IMR-90 (cell line): ENCODE results near the gene SIGLEC6. TPM values are rescaled to one million over a fixed set of nuclear protein-coding genes. Genes with fewer than 3 reads are reported as not detected.

Source experiments
- ATAC-seq: fragments of 200-7000 bp; cut with Tn5 transposase; 2 replicates; pipeline ENCODE4 v1.9.1; 2020; ENCODE audit warnings: low read depth, mild to moderate bottlenecking, moderate library complexity
- BruUV-seq: library from RNA; stranded (reverse); fragments of 400-500 nt; replicated peaks from 2 replicates; lab custom pipeline; 2021; lab: Mats Ljungman, UMichigan
- CTCF ChIA-PET: fragments of 300-600 bp; formaldehyde crosslinking; extraction: SDS; loops from one replicate; lab custom pipeline; 2021; ENCODE audit warnings: antibody characterized with exemption; lab: Yijun Ruan, JAX
- POLR2A ChIA-PET: fragments of 300-600 bp; sonication (Branson Sonifier 250); formaldehyde crosslinking; loops from one replicate; lab custom pipeline; 2022; ENCODE audit warnings: antibody characterized with exemption; ENCODE audit not compliant: unreplicated experiment; lab: Charles Lee
- DNase-seq: peaks from one replicate; pipeline ENCODE4 v3.0.0; 2013
- H2AFZ ChIP-seq: replicated peaks from 2 replicates; pipeline ENCODE3; 2013; ENCODE audit warnings: low read length, mild to moderate bottlenecking; ENCODE audit not compliant: poor library complexity
- H2AK5ac ChIP-seq: 2 replicates; pipeline ENCODE4 v1.6.1; 2013; ENCODE audit warnings: low read depth, low read length, inconsistent platforms
- H2AK9ac ChIP-seq: replicated peaks from 2 replicates; pipeline ENCODE3; 2013; ENCODE audit warnings: mild to moderate bottlenecking, low read depth, low read length, moderate library complexity; ENCODE audit not compliant: poor library complexity
- H2BK120ac ChIP-seq: 2 replicates; pipeline ENCODE4 v1.6.1; 2013; ENCODE audit warnings: low read depth, low read length, inconsistent platforms
- H2BK15ac ChIP-seq: 3 replicates; pipeline ENCODE4 v1.6.1; 2013; ENCODE audit warnings: low read depth, low read length, inconsistent platforms
- H2BK20ac ChIP-seq: 2 replicates; pipeline ENCODE4 v1.6.1; 2013; ENCODE audit warnings: low read depth, mild to moderate bottlenecking, inconsistent platforms, low read length, moderate library complexity
- H2BK5ac ChIP-seq: 2 replicates; pipeline ENCODE4 v1.6.1; 2013; ENCODE audit warnings: mild to moderate bottlenecking, low read depth, low read length, inconsistent platforms; ENCODE audit not compliant: poor library complexity, severe bottlenecking
- H3K14ac ChIP-seq: replicated peaks from 2 replicates; pipeline ENCODE4 v1.6.1; 2013; ENCODE audit warnings: low read depth, low read length, inconsistent platforms
- H3K18ac ChIP-seq: 2 replicates; pipeline ENCODE4 v1.6.1; 2013; ENCODE audit warnings: low read depth, low read length, control low read depth
- H3K23ac ChIP-seq: 2 replicates; pipeline ENCODE4 v1.6.1; 2013; ENCODE audit warnings: low read depth, low read length, inconsistent platforms
- H3K27ac ChIP-seq: 2 replicates; pipeline ENCODE4 v1.5.1; 2013; ENCODE audit warnings: mild to moderate bottlenecking, control low read depth, low read length; ENCODE audit not compliant: insufficient read depth
- H3K27me3 ChIP-seq: 2 replicates; pipeline ENCODE4 v1.6.1; 2013; ENCODE audit warnings: low read length; ENCODE audit not compliant: control insufficient read depth, insufficient read depth
- H3K36me3 ChIP-seq: 2 replicates; pipeline ENCODE4 v1.6.1; 2013; ENCODE audit warnings: low read length, mixed read lengths; ENCODE audit not compliant: control insufficient read depth, insufficient read depth
- H3K4ac ChIP-seq: 2 replicates; pipeline ENCODE4 v1.6.1; 2013; ENCODE audit warnings: low read depth, low read length, inconsistent platforms
- H3K4me1 ChIP-seq: 2 replicates; pipeline ENCODE4 v1.6.1; 2013; ENCODE audit warnings: low read length, mixed read lengths; ENCODE audit not compliant: control insufficient read depth, insufficient read depth
- H3K4me2 ChIP-seq: 2 replicates; pipeline ENCODE4 v1.6.1; 2013; ENCODE audit warnings: low read depth, mild to moderate bottlenecking, control low read depth, low read length, moderate library complexity
- H3K4me3 ChIP-seq: 2 replicates; pipeline ENCODE4 v1.5.1; 2013; ENCODE audit warnings: low read depth, mild to moderate bottlenecking, control low read depth, low read length, moderate library complexity; ENCODE audit not compliant: insufficient read depth
- H3K56ac ChIP-seq: 2 replicates; pipeline ENCODE4 v1.6.1; 2013; ENCODE audit warnings: low read length, inconsistent platforms; ENCODE audit not compliant: insufficient read depth; ENCODE audit errors: extremely low read depth
- H3K79me1 ChIP-seq, 2 experiments: 2 replicates each; pipeline ENCODE4 v1.6.1; 2013; ENCODE audit warnings: low read length in 2 of 2, inconsistent platforms in 1 of 2, low read depth in 1 of 2
- H3K9ac ChIP-seq: 2 replicates; pipeline ENCODE4 v1.6.1; 2013; ENCODE audit warnings: low read depth, low read length, control low read depth
- H3K9me1 ChIP-seq: 2 replicates; pipeline ENCODE4 v1.6.1; 2013; ENCODE audit warnings: low read length, inconsistent platforms; ENCODE audit not compliant: insufficient read depth
- H3K9me3 ChIP-seq: 2 replicates; pipeline ENCODE4 v1.6.1; 2013; ENCODE audit warnings: low read length; ENCODE audit not compliant: control insufficient read depth, insufficient read depth
- H4K20me1 ChIP-seq: 2 replicates; pipeline ENCODE4 v1.6.1; 2013; ENCODE audit warnings: low read length, inconsistent platforms; ENCODE audit not compliant: insufficient read depth
- H4K5ac ChIP-seq: 2 replicates; pipeline ENCODE4 v1.6.1; 2013; ENCODE audit warnings: mild to moderate bottlenecking, low read depth, low read length, control low read depth
- H4K8ac ChIP-seq, 2 experiments: 2 replicates each; pipeline ENCODE4 v1.6.1; 2013; ENCODE audit warnings: low read depth in 2 of 2, low read length in 2 of 2, control low read depth in 1 of 2, inconsistent platforms in 1 of 2
- H4K91ac ChIP-seq: 2 replicates; pipeline ENCODE4 v1.6.1; 2013; ENCODE audit warnings: low read depth, low read length, inconsistent platforms; ENCODE audit not compliant: insufficient read depth
- BHLHE40 ChIP-seq: fragments of 150-350 bp; IDR thresholded peaks from 2 replicates; pipeline ENCODE4 v1.6.1; 2016; ENCODE audit warnings: mild to moderate bottlenecking, low read depth, low read length
- CHD1 ChIP-seq: IDR thresholded peaks from 2 replicates; pipeline ENCODE4 v1.6.1; 2012; ENCODE audit warnings: low read depth, low read length, improper control_type of control experiment
- FOS ChIP-seq: fragments of 150-350 bp; IDR thresholded peaks from 2 replicates; pipeline ENCODE4 v1.6.1; 2016; ENCODE audit warnings: low read depth, low read length
- MAFK ChIP-seq: IDR thresholded peaks from 2 replicates; pipeline ENCODE4 v1.6.1; 2012; ENCODE audit warnings: low read depth, low read length, improper control_type of control experiment
- MAZ ChIP-seq: IDR thresholded peaks from 2 replicates; pipeline ENCODE4 v1.6.1; 2012; ENCODE audit warnings: low read depth, mild to moderate bottlenecking, low read length, improper control_type of control experiment, moderate library complexity, borderline replicate concordance
- MXI1 ChIP-seq: IDR thresholded peaks from 2 replicates; pipeline ENCODE4 v1.6.1; 2012; ENCODE audit warnings: low read depth, mild to moderate bottlenecking, low read length, moderate library complexity, borderline replicate concordance
- NFE2L2 ChIP-seq: fragments of 150-350 bp; IDR thresholded peaks from 2 replicates; pipeline ENCODE4 v1.6.1; 2016; ENCODE audit warnings: low read depth, mild to moderate bottlenecking, low read length
- RAD21 ChIP-seq: IDR thresholded peaks from 2 replicates; pipeline ENCODE4 v1.6.1; 2012; ENCODE audit warnings: low read length, improper control_type of control experiment
- RCOR1 ChIP-seq: IDR thresholded peaks from 2 replicates; pipeline ENCODE4 v1.6.1; 2012; ENCODE audit warnings: mild to moderate bottlenecking, low read length, improper control_type of control experiment; ENCODE audit not compliant: insufficient replicate concordance
- RFX5 ChIP-seq: IDR thresholded peaks from 2 replicates; pipeline ENCODE4 v1.8.0; 2012; ENCODE audit warnings: low read depth, mild to moderate bottlenecking, low read length, moderate library complexity
- SMC3 ChIP-seq: fragments of 150-350 bp; IDR thresholded peaks from 2 replicates; pipeline ENCODE4 v1.6.1; 2016; ENCODE audit warnings: low read depth, mild to moderate bottlenecking, antibody characterized with exemption, low read length, moderate library complexity
- WGBS, 2 experiments: methylation state at CpG; one replicate each; pipeline versions ENCODE4 v1.1.5 to v1.1.7; 2013; ENCODE audit warnings: missing lambda C conversion rate in 2 of 2; ENCODE audit not compliant: insufficient read length in 1 of 2; ENCODE audit errors: extremely low coverage in 2 of 2; 5-methylcytosine and 5-hydroxymethylcytosine counted together
- dilution Hi-C: fragments of 300-500 bp; cut with HindIII; formaldehyde crosslinking; loops from one replicate; pipeline ENCODE4 v1.14.3; 2018; ENCODE audit warnings: low sequenced_read_pairs; ENCODE audit not compliant: unreplicated experiment
- in situ Hi-C: fragments of 300-500 bp; cut with MboI; formaldehyde crosslinking; loops from 3 replicates; pipeline ENCODE4 v1.14.3; 2019; ENCODE audit warnings: low sequenced_read_pairs, inconsistent platforms, mixed read lengths
- intact Hi-C: fragments of 100-400 bp; cut with micrococcal nuclease; formaldehyde crosslinking; loops from 2 replicates; pipeline ENCODE4 v1.10.0; 2022
- polyA plus RNA-seq, 3 experiments: library from polyadenylated mRNA; depleted of rRNA; stranded (reverse); fragments of >200 nt; gene quantifications; 2 replicates each; pipeline ENCODE4 v1.2.3, GENCODE V29; 2012; ENCODE audit warnings: low replicate concordance in 1 of 3
- total RNA-seq: library from RNA; depleted of rRNA; stranded (reverse); fragments of >200 nt; gene quantifications from 2 replicates; pipeline ENCODE4 v1.2.3, GENCODE V29; 2012
- TF ChIP-seq, protein P1 (sequence below): conservative IDR thresholded peaks from 2 replicates; pipeline ENCODE4 v1.5.1; 2012; ENCODE audit warnings: mild to moderate bottlenecking, low read depth, low read length, improper control_type of control experiment
- TF ChIP-seq, protein P2 (sequence below): fragments of 150-350 bp; IDR thresholded peaks from 2 replicates; pipeline ENCODE4 v1.6.1; 2016; ENCODE audit warnings: low read depth, mild to moderate bottlenecking, low read length, moderate library complexity, borderline replicate concordance
- TF ChIP-seq, protein P3 (sequence below): fragments of 150-350 bp; IDR thresholded peaks from 2 replicates; pipeline ENCODE4 v1.6.1; 2017; ENCODE audit warnings: mild to moderate bottlenecking, antibody characterized with exemption, low read length, low read depth

The SIGLEC6 gene
- total and polyA plus RNA-seq, 2 of the 4 experiments (the other 2 are of a cell fraction) = not detected

DNA sequence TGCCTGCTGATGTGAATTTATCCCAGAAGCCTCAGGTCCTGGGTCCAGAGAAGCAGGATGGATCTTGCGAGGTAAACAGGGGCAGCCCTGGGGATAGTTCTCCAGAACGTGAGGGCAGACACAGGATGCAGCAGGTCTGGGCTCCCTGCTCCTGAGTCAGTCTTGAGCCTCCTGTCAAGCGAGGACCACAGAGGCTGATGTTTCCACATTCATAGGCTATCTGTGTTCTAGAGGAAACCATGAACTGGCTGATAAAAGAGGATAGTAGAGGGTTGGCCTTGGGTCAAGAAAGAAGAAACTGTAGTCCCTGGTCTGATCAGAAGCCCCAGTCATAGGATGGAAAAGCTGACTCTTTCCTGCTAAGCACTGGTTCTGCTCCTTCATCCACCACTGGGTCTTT, 41.9 kb upstream of the SIGLEC6 start:
- Histone ChIP-seq H2AK5ac (peak overlapping the region; percentile 38; the same call in 1 of the 2 replicates), H2BK5ac (peak overlapping the region; percentile 57), H3K23ac (peak overlapping the region; percentile 10; the same call in 1 of the 2 replicates), H2BK120ac (peak overlapping the region; percentile 70), H3K4me2 (peak overlapping the region; percentile 97), H3K14ac (peak overlapping the region; percentile 80; the same call in 1 of the 2 replicates), H3K18ac (no peak overlapping the region), H4K5ac (no peak overlapping the region), H3K9me1 (peaks cover 7% of the 10 kb centered on the region; the same call in 1 of the 2 replicates), H3K9ac (no peak overlapping the region), H3K4me1 (peaks cover 12% of the 10 kb centered on the region), H3K9me3 (no peaks in the 10 kb centered on the region), H4K8ac (peak overlapping the region in 1 of 2 experiments; percentile 65; a peak in 2 of 4 replicates), H3K36me3 (peaks cover 12% of the 10 kb centered on the region; the same call in 1 of the 2 replicates), H3K27ac (peak overlapping the region; percentile 17; the same call in 1 of the 2 replicates), H4K91ac (no peak overlapping the region), H2BK20ac (peak overlapping the region; percentile 35; the same call in 1 of the 2 replicates), H2BK15ac (no peak overlapping the region), H4K20me1 (peaks cover 7% of the 10 kb centered on the region), H3K27me3 (no peaks in the 10 kb centered on the region), H3K4ac (peak overlapping the region; percentile 67), H2AK9ac (peak overlapping the region; percentile 56), H3K56ac (no peak overlapping the region), H2AFZ (no peak overlapping the region), H3K79me1 (peaks cover 5 to 28% of the 10 kb centered on the region in 2 experiments; a peak in 2 of 4 replicates), H3K4me3 (no peak overlapping the region)
- ChIA-PET CTCF (no interaction called here), POLR2A (no interaction called here)
- no peak for TF ChIP-seq MAFK
- no peak for TF ChIP-seq RAD21
- TF ChIP-seq, protein P1, sequence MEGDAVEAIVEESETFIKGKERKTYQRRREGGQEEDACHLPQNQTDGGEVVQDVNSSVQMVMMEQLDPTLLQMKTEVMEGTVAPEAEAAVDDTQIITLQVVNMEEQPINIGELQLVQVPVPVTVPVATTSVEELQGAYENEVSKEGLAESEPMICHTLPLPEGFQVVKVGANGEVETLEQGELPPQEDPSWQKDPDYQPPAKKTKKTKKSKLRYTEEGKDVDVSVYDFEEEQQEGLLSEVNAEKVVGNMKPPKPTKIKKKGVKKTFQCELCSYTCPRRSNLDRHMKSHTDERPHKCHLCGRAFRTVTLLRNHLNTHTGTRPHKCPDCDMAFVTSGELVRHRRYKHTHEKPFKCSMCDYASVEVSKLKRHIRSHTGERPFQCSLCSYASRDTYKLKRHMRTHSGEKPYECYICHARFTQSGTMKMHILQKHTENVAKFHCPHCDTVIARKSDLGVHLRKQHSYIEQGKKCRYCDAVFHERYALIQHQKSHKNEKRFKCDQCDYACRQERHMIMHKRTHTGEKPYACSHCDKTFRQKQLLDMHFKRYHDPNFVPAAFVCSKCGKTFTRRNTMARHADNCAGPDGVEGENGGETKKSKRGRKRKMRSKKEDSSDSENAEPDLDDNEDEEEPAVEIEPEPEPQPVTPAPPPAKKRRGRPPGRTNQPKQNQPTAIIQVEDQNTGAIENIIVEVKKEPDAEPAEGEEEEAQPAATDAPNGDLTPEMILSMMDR = no peak
- TF ChIP-seq FOS = no peak
- TF ChIP-seq MXI1 = no peak
- TF ChIP-seq NFE2L2 = no peak
- no peak for TF ChIP-seq CHD1
- no peak for TF ChIP-seq RFX5
- no peak for TF ChIP-seq RCOR1
- no peak for TF ChIP-seq BHLHE40
- no peak for TF ChIP-seq SMC3
- TF ChIP-seq, protein P2, sequence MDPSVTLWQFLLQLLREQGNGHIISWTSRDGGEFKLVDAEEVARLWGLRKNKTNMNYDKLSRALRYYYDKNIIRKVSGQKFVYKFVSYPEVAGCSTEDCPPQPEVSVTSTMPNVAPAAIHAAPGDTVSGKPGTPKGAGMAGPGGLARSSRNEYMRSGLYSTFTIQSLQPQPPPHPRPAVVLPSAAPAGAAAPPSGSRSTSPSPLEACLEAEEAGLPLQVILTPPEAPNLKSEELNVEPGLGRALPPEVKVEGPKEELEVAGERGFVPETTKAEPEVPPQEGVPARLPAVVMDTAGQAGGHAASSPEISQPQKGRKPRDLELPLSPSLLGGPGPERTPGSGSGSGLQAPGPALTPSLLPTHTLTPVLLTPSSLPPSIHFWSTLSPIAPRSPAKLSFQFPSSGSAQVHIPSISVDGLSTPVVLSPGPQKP = no peak
- TF ChIP-seq MAZ = no peak
- TF ChIP-seq, protein P3, sequence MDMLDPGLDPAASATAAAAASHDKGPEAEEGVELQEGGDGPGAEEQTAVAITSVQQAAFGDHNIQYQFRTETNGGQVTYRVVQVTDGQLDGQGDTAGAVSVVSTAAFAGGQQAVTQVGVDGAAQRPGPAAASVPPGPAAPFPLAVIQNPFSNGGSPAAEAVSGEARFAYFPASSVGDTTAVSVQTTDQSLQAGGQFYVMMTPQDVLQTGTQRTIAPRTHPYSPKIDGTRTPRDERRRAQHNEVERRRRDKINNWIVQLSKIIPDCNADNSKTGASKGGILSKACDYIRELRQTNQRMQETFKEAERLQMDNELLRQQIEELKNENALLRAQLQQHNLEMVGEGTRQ = no peak
- dilution Hi-C loops = no loop called here
- in situ Hi-C loops = no loop called here
- DNase-seq (peak; percentile 31), ATAC-seq (no peak)
- intact Hi-C loops = no loop called here
- no TSS peak for BruUV-seq
- 17% methylated on average over 2 of the region's 3 CpGs; no CpG with 5 or more reads in 1 of the 2 experiments for WGBS, 2 experiments
